ENCODE results near the gene ASIC4. TPM values are rescaled to one million over a fixed set of nuclear protein-coding genes. Genes with fewer than 3 reads are reported as not detected.

The ASIC4 gene
- total RNA-seq, 1 experiment from 2014 or later: 2.1 TPM

- no peaks in the 10 kb centered on the region for H4K20me1 ChIP-seq (ENCODE audit: insufficient read depth)
- RAD21 ChIA-PET (ENCODE audit: low non-redundant PET in 1 of 2, low total read pairs in 2 of 2, uncharacterized antibody in 2 of 2, unreplicated experiment in 2 of 2): no interaction called here
- TF ChIP-seq EZH2phosphoT487 (IDR thresholded peaks at IDR 0.05; ENCODE audit: borderline replicate concordance) (no peak), YY1 (IDR thresholded peaks at IDR 0.05; ENCODE audit: extremely low read depth, insufficient replicate concordance, low read depth, low read length) (no peak), POLR2AphosphoS5 (IDR thresholded peaks at IDR 0.05; ENCODE audit: low read depth, low read length) (no peak), CBX3 (IDR thresholded peaks at IDR 0.05; ENCODE audit: low read depth) (no peak), SRF (IDR thresholded peaks at IDR 0.05; ENCODE audit: low read depth) (no peak), JUND (IDR thresholded peaks at IDR 0.05) (no peak), ELF1 (IDR thresholded peaks at IDR 0.05; ENCODE audit: borderline replicate concordance, low read depth) (no peak), ATF3 (IDR thresholded peaks at IDR 0.05) (no peak), EZH2 (IDR thresholded peaks at IDR 0.05) (no peak), TCF7L2 (IDR thresholded peaks at IDR 0.05; ENCODE audit: borderline replicate concordance, extremely low read depth, insufficient read depth, insufficient read length) (no peak), CTCF (IDR thresholded peaks at IDR 0.05 in 2 of 3, conservative IDR thresholded peaks at IDR 0.05 in 1 of 3; ENCODE audit: borderline replicate concordance in 1 of 3, insufficient read depth in 1 of 3, low read depth in 2 of 3, low read length in 2 of 3) (no peak), REST (IDR thresholded peaks at IDR 0.05; ENCODE audit: low read depth) (no peak), ZFX (IDR thresholded peaks at IDR 0.05) (no peak), FOSL1 (IDR thresholded peaks at IDR 0.05; ENCODE audit: low read depth) (no peak), EGR1 (IDR thresholded peaks at IDR 0.05; ENCODE audit: low read depth) (no peak), RAD21 (IDR thresholded peaks at IDR 0.05; ENCODE audit: low read depth) (no peak), POLR2A (IDR thresholded peaks at IDR 0.05; ENCODE audit: borderline replicate concordance, extremely low read depth, insufficient read depth, insufficient read length) (no peak), CEBPB (IDR thresholded peaks at IDR 0.05; ENCODE audit: low read depth) (no peak), SIN3A (IDR thresholded peaks at IDR 0.05; ENCODE audit: low read depth) (no peak), ZBTB33 (IDR thresholded peaks at IDR 0.05; ENCODE audit: extremely low read depth, insufficient replicate concordance, low read length) (no peak)
- no peaks in the 10 kb centered on the region for H3K9me3 ChIP-seq (ENCODE audit: control insufficient read depth in 1 of 2, insufficient read depth in 1 of 2, low read depth in 1 of 2, low read length in 2 of 2)
- H3K4me1 ChIP-seq (ENCODE audit: control insufficient read depth in 1 of 2, insufficient read depth in 2 of 2, low read length in 2 of 2): peaks cover 0 to 4% of the 10 kb centered on the region in 2 experiments; a peak in 1 of 4 replicates
- POLR2A ChIA-PET: no interaction called here
- H3K9me2 ChIP-seq (ENCODE audit: insufficient read depth): no peaks in the 10 kb centered on the region
- H3K27me3 ChIP-seq (ENCODE audit: insufficient read depth, low read length): no peaks in the 10 kb centered on the region
- BruUV-seq (replicated peaks): no TSS peak
- CTCF ChIA-PET: no interaction called here
- H3K4me3 ChIP-seq (replicated peaks in 1 of 2; ENCODE audit: low read depth in 1 of 2, low read length in 2 of 2): no peak overlapping the region
- H3K4me2 ChIP-seq (ENCODE audit: low read length): no peak overlapping the region
- DNase-seq (ENCODE audit: low read depth, low spot score) (no peak), ATAC-seq (no peak)
- no peak overlapping the region for H3K27ac ChIP-seq (ENCODE audit: low read depth, low read length)
- H2AFZ ChIP-seq (ENCODE audit: low read depth, low read length, poor library complexity, severe bottlenecking): no peak overlapping the region
- no peaks in the 10 kb centered on the region for H3K36me3 ChIP-seq (ENCODE audit: control insufficient read depth in 1 of 2, insufficient read depth in 2 of 2, low read length in 2 of 2)
- no peaks in the 10 kb centered on the region for H3K79me2 ChIP-seq (ENCODE audit: insufficient read depth, low read length)
- H3K9ac ChIP-seq (ENCODE audit: low read length): no peak overlapping the region
- intact Hi-C loops (cut with micrococcal nuclease): no loop called here
These were observed 49.1 kb downstream of the ASIC4 start for GRCh38 chr2:219563271-219563928.
